Measurements from ENCODE around the gene SSB.
"Not testable (repeated sequence)": the region's sequence is repeated elsewhere in the genome, so short reads cannot be mapped to it uniquely, and the experiment has no call there.

SSB gene

DNA sequence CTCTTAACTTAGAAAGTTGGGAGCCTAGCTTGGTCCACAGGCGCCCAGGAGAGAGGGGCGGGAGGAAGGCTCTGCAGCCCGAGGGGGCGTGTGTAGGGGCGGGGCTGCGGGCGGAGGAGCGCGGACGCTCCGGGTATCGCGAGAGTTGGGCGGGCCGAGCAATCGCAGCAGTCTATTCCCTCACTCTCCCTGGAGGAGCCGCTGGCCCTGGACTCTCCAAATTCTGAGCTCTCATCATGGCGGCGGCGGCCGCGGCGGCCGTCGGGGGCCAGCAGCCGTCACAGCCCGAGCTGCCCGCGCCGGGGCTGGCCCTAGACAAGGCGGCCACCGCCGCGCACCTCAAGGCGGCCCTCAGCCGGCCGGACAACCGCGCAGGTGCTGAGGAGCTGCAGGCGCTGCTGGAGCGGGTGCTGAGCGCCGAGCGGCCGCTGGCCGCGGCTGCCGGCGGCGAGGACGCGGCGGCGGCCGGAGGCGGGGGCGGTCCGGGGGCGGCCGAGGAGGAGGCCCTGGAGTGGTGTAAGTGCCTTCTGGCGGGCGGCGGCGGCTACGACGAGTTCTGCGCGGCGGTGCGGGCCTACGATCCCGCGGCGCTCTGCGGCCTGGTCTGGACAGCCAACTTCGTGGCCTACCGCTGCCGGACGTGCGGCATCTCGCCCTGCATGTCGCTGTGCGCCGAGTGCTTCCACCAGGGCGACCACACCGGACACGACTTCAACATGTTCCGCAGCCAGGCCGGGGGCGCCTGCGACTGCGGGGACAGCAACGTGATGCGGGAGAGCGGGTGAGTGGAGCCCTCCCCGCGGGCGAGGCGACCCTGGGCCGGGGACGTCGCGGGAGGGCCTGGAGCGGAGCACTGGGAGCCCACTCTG, 28.8 kb downstream of the SSB start, which contains the start of gene UBR3:
Gene UBR3, plus strand, starts transcription at position 183 of the 869 bp plus-strand sequence. Its CDS starts 54 bp downstream, at position 237.
- DNase-seq, result peak; percentile 87

DNA sequence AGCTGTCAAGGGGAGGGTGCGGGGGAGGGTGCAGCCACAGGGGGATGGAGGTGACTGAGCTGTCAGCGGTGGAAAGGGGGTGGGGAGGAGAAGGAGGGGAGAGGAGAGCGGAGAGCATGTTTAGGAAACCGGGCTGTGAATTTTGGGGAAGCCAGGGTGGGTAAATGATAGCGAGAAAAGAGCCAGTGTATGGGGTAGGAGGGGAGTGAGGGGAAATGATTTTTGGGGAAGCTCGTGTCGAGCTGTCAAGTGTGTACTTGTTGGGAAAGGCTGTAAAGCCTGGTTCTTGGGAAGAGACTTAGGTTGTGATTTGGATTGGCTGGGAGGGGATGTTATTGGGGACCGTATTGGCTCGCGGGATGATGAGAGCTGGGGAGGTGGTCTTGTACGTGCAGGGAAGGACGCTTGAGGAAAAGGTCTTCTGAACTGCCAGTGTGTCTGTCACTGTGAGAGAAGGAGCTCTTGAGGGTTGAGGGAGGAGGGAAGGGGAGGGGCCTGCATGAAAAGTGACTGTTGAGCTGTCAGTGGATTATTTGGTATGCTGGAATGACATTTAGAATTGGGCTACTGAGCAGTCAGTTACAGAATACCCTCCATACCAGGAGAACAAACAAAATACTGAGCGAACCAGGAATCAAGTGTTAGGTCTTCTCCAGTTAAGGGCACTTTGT, 29.6 kb downstream of the SSB start:
- DNase-seq, result peak; percentile 41

DNA sequence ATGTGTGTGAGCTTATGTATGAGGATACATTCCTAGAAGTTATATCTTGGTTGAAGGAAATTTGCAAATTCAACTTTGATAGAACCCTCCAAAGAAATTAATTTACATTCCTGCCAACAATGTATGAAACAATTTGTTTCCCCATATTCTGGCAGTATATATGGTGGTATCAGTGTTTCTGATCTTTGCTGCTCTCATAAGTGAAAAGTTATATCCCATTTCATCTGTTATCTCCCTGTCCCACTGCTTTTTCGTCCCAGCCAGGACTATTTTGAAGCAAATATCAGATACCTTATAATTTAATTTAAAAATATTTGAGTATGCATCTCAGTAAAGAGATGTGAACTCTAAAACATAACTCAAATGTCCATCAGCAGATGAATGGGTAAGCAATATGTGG, 35.7 kb downstream of the SSB start:
- DNase-seq, result no peak

DNA sequence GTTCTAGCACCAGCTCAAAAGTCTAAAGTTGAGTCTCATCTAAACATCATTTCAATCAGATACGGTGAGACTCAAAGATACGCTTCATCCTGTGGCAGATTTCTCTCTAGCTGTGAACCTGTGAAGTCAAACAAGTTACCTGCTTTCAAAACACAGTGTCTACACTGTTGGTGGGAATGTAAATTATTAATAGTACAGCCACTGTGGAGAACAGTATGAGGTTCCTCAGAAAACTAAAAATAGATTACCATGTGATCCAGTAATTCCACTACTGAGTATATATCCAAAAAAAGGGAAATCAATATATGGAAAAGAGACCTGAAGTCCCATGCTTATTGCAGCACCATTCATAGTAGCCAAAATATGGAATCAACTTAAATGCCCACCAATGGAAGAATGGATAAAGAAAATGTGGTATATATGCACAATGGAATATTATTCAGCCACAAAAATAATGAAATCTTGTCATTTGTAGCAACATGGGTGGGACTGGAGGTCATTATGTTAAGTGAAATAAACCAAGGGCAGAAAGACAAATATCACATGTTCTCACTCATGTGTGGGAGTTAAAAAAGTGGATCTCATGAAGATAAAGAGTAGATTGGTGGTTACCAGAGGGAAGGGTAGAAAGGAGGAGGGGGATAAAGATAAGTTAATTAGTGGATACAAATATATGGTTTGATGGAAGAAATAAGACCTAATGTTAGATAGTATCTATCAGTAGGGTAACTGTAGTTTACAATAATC, 40.2 kb downstream of the SSB start:
- DNase-seq, result no peak

DNA sequence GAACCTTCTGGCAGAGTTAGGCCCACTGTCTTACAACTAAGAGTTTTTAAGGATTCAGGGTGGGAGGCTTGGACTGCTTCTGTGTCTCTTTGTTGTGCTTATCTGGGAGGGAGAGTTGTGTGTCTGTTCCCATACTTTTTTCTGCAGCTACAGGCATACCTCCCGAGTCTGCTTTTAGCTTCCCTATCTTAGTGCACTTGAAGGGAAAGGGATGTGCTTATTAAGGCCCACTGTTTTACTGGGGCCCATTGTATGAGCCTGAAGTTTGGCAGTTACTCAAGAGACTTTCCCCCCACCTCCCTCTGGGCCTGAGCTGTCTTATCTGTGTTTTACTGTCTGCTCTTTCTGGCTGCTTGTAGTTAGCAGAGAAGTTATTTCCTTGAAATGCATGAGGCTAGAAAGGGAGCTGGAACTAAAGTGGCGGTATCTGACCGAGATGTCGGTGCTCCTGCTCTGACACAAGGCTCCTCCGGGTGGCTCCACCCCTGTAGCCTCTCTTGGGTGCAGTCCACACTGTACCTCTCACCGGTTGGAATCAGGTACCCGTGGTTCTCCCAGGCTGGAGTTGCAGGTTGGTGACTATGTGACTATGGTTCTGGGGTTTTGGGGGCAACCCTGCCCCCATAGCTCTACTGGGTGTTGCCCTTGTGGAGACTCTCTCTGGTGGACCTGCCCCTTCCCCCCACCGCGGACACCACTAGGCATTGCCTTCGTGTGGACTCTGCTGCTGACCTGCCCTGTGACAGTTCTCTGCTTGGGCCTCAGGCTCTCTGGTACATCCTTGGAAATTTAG, 41.5 kb downstream of the SSB start:
- no peak for DNase-seq

DNA sequence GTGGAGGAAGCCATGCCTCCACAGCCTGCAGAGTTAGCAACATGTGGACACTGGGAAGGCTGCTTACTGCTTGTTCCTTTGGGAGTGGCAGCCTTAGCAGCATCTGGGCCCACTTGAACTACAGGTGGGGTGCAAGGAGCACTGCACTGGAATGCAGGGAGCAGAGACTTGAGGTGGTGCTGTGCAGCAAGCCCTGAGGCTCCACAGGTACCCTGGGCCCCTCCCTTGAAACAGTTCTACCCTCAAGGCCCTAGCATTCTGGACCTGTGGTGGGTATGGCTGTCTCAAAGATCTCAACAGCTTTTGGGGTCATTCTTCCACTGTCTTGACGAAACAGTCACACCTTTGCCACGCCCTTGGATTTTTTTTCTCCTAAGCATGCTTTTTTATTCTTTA, 42.1 kb downstream of the SSB start:
- DNase-seq, result no peak

DNA sequence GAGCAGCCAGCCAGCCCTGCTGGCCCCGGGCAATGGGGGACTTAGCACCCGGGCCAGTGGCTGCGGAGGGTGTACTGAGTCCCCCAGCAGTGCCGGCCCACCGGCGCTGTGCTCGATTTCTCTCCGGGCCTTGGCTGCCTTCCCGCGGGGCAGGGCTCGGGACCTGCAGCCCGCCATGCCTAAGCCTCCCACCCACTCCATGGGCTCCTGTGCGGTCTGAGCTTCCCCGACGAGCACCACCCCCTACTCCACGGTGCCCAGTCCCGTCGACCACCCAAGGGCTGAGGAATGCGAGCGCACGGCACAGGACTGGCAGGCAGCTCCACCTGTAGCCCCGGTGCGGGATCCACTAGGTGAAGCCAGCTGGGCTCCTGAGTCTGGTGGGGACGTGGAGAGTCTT, 43.0 kb downstream of the SSB start:
- DNase-seq, result not testable (repeated sequence)

DNA sequence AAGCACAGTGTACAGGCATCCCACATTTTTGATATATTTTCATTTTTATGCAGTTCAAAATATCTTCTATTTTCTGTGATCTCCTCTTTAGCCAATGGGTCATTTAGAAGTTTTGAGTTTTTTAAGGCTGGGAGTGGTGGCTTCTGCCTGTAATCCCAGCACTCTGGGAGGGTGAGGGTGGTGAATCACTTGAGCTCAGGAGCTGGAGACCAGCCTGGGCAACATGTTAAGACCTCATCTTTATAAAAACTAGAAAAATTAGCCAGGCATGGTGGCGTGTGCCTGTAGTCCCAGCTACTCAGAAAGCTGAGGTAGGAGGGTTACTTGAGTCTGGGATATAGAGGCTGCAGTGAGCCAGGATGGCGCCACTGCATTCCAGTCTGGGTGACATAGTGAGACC, 46.3 kb downstream of the SSB start:
- no peak for DNase-seq

DNA sequence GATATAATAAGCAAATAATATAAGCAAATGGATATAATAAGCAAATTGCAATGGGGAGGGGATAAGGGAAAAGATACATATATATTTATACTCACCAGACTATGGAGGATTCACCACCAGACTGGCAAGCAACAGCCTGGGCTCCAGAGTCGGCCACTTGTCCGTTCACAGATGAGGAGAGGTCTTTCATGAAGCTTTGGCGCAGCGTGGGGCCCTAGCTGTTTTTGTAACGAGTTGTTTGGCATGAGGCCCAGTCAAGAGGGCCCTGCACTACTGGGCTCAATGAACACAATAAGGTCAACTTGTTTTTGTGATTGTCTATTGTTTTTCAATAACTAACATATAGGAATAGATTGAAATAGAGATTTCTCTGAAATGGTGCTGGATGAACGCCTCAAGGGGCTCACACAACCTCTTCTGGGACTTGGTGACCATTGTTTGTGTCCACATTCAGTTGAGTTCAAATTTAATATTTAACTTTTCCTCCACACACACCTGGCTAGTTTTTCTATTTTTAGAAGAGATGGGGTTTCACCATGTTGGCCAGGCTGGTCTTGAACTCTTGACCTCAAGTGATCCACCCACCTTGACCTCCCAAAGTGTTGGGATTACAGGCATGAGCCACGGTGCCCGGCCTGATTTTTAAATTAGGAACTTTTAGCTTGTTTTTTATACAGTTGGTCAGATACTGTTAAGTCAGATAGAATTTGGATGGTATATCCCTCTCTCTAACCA, 50.5 kb downstream of the SSB start:
- not testable (repeated sequence) for DNase-seq

DNA sequence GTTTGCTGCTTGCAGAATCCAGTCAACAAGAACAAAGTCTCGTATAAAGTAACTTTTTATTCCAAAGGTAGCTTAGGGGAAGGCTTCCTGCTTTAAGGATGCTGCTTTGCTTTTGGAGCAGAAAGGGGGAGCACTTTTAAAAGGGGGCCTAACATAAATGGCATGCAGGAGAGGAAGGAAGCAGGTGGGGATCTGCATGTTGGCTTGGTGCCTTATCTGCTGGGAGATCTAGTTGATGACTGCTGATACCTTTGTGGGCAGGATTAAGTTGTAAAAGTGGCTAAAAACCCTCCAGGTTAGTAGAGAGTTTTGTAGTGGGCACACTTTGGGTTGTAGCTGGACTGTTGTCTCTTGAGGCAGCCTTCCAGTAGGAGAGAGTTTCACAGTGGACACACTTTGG, 51.0 kb downstream of the SSB start:
- no peak for DNase-seq

DNA sequence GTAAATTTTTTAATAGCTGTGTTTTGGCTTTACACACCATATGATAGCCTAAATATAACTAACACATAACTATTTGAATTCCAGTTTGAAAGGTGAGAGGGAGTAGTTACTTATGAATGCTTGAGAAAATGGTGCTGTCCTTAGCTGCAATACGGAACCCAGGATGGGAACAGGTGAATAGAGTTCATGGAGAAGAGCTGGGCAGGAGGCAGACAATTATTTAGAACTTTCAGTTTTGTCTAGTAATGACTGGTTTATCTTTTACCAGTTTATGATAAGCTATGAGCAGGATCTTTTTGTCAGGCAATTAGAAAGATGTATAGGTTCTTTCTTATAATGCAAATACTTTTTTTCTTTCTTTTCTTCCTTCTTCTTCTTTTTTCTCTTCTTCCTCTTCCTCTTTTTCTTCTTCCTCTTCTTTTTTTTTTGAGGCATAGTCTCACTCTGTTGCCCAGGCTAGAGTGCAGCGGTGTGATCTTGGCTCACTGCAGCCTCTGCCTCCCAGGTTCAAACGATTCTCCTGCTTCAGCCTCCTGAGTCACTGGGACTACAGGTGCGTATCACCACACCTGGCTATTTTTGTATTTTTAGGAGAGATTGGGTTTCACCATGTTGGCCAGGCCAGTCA, 54.5 kb downstream of the SSB start:
- no peak for DNase-seq

DNA sequence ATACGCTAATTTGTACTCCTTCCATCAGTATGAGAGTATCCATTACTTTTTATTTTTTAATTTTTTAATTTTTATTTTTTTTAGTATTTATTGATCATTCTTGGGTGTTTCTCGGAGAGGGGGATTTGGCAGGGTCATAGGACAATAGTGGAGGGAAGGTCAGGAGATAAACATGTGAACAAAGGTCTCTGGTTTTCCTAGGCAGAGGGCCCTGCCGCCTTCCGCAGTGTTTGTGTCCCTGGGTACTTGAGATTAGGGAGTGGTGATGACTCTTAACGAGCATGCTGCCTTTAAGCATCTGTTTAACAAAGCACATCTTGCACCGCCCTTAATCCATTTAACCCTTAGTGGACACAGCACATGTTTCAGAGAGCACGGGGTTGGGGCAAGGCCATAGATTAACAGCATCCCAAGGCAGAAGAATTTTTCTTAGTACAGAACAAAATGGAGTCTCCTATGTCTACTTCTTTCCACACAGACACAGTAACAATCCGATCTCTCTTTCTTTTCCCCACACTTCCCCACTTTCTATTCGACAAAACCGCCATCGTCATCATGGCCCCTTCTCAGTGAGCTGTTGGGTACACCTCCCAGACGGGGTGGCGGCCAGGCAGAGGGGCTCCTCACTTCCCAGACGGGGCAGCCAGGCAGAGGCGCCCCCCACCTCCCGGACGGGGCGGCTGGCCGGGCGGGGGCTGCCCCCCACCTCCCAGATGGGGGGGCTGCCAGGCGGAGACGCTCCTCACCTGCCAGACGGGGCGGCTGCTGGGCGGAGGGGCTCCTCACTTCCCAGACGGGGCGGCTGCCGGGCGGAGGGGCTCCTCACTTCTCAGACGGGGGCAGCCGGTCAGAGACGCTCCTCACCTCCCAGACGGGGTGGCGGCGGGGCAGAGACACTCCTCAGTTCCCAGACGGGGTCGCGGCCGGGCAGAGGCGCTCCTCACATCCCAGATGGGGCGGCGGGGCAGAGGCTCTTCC, 56.9 kb downstream of the SSB start:
- not testable (repeated sequence) for DNase-seq

DNA sequence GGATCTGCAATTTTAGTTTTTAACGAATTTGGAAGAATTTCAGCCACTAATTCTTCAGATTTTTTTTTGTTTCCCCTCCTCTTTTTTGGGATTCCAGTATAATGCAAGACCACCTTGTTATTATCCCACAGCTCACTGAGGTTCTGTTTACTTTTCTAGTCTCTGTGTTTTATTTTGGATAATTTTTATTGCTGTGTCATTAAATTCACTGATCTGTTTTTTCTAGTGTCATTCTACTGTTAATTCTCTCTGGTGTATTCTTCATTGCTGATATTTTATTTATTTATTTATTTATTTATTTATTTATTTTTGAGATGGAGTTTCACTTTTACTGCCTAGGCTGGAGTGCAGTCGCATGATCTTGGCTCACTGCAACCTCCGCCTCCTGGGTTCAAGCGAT, 60.8 kb downstream of the SSB start:
- DNase-seq, result no peak

DNA sequence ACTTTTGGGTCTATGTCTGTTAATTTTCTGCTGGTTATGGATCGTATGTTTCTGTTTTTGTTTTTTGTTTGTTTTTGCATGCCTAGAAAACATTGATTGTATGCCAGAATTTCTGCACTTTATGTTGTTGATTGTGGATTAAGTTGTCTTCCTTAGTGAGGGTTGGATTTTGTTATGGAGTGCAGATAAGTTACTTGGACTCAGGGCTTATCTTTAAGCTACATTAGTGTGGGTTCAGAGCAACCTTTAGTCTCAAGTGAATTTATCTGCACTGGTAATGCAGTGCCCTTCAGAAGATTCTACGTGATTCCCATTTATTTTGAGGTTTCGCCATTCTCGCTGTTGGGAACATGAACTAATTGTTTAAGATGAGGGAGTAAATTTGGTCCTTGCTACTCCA, 61.5 kb downstream of the SSB start:
- no peak for DNase-seq
